Mucosa of rectum (tissue), 2 donors: Measurements from ENCODE around the gene GNB5.

ENCODE experiments used
- H3K27ac ChIP-seq, 2 donors: one replicate each; pipeline ENCODE4 v1.7.0; 2013; ENCODE audit warnings: inconsistent platforms in 2 of 2, low read depth in 2 of 2, low read length in 2 of 2
- H3K27me3 ChIP-seq, 2 donors: one replicate each; pipeline ENCODE4 v1.7.0; 2013; ENCODE audit warnings: low read length in 2 of 2; ENCODE audit not compliant: control insufficient read depth in 2 of 2, insufficient read depth in 2 of 2
- H3K36me3 ChIP-seq, 2 donors: one replicate each; pipeline ENCODE4 v1.7.0; 2013; ENCODE audit warnings: low read length in 2 of 2; ENCODE audit not compliant: control insufficient read depth in 2 of 2, insufficient read depth in 2 of 2
- H3K4me1 ChIP-seq, 2 donors: one replicate each; pipeline ENCODE4 v1.7.0; 2013; ENCODE audit warnings: low read length in 2 of 2, mild to moderate bottlenecking in 1 of 2; ENCODE audit not compliant: control insufficient read depth in 2 of 2, insufficient read depth in 2 of 2
- H3K4me3 ChIP-seq, 2 donors: one replicate each; pipeline ENCODE4 v1.7.0; 2013; ENCODE audit warnings: low read length in 2 of 2
- H3K9ac ChIP-seq, 2 donors: one replicate each; pipeline ENCODE4 v1.7.0; 2013; ENCODE audit warnings: low read length in 2 of 2, low read depth in 1 of 2, mild to moderate bottlenecking in 1 of 2
- H3K9me3 ChIP-seq, 2 donors: one replicate each; pipeline ENCODE4 v1.7.0; 2013; ENCODE audit warnings: low read length in 2 of 2; ENCODE audit not compliant: control insufficient read depth in 2 of 2
- donor health status: healthy.
- donor health status: Normal muscosa, but diverticular disease.

The GNB5 gene

GRCh38 chr15:52134502-52135144 is 56.6 kb downstream of the GNB5 start:
- Histone ChIP-seq H3K4me1 (peaks cover 26 to 28% of the 10 kb centered on the region in 2 donors), H3K9me3 (no peaks in the 10 kb centered on the region), H3K9ac (no peak overlapping the region), H3K27me3 (no peaks in the 10 kb centered on the region), H3K27ac (no peak overlapping the region), H3K36me3 (no peaks in the 10 kb centered on the region), H3K4me3 (no peak overlapping the region)

- Histone ChIP-seq H3K4me1 (peaks cover 24 to 26% of the 10 kb centered on the region in 2 donors), H3K9ac (no peak overlapping the region), H3K27ac (no peak overlapping the region), H3K27me3 (no peaks in the 10 kb centered on the region), H3K9me3 (no peaks in the 10 kb centered on the region), H3K4me3 (no peak overlapping the region), H3K36me3 (no peaks in the 10 kb centered on the region)
Observed at GRCh38 chr15:52133510-52134220, 57.5 kb downstream of the GNB5 start.

GRCh38 chr15:52132066-52132465 is 59.1 kb downstream of the GNB5 start:
- Histone ChIP-seq H3K9ac (no peak overlapping the region), H3K27ac (no peak overlapping the region), H3K4me1 (peaks cover 18 to 19% of the 10 kb centered on the region in 2 donors), H3K36me3 (no peaks in the 10 kb centered on the region), H3K4me3 (no peak overlapping the region), H3K27me3 (no peaks in the 10 kb centered on the region), H3K9me3 (no peaks in the 10 kb centered on the region)

- no peak overlapping the region for H3K9ac ChIP-seq
- no peak overlapping the region for H3K27ac ChIP-seq
- no peaks in the 10 kb centered on the region for H3K9me3 ChIP-seq
- H3K4me1 ChIP-seq: no peaks in the 10 kb centered on the region
- no peaks in the 10 kb centered on the region for H3K27me3 ChIP-seq
- no peak overlapping the region for H3K4me3 ChIP-seq
- no peaks in the 10 kb centered on the region for H3K36me3 ChIP-seq
Observed at GRCh38 chr15:52128568-52128967, 62.6 kb downstream of the GNB5 start.

GRCh38 chr15:52124270-52124880 is 66.8 kb downstream of the GNB5 start:
- Histone ChIP-seq H3K9me3 (no peaks in the 10 kb centered on the region), H3K27me3 (no peaks in the 10 kb centered on the region)

GRCh38 chr15:52121896-52122295 is 69.3 kb downstream of the GNB5 start:
- Histone ChIP-seq H3K27ac (no peak overlapping the region), H3K4me1 (no peaks in the 10 kb centered on the region), H3K4me3 (no peak overlapping the region), H3K9ac (no peak overlapping the region), H3K36me3 (no peaks in the 10 kb centered on the region), H3K9me3 (no peaks in the 10 kb centered on the region), H3K27me3 (no peaks in the 10 kb centered on the region)

More at GRCh38 chr15:52124270-52124880, 66.8 kb downstream of the GNB5 start:
- no peak overlapping the region for H3K27ac ChIP-seq
- H3K4me1 ChIP-seq: no peaks in the 10 kb centered on the region
- H3K9ac ChIP-seq: no peak overlapping the region
- no peaks in the 10 kb centered on the region for H3K36me3 ChIP-seq
- H3K4me3 ChIP-seq: no peak overlapping the region

GRCh38 chr15:52121006-52121405 is 70.2 kb downstream of the GNB5 start:
- Histone ChIP-seq H3K9ac (no peak overlapping the region), H3K4me3 (no peak overlapping the region), H3K9me3 (no peaks in the 10 kb centered on the region), H3K27me3 (no peaks in the 10 kb centered on the region), H3K27ac (no peak overlapping the region), H3K4me1 (peaks cover 5% of the 10 kb centered on the region in 2 donors), H3K36me3 (no peaks in the 10 kb centered on the region)

- H3K4me3 ChIP-seq: no peak overlapping the region
- H3K4me1 ChIP-seq: peaks cover 9 to 10% of the 10 kb centered on the region in 2 donors
Observed at GRCh38 chr15:52120488-52120887, 70.7 kb downstream of the GNB5 start.

GRCh38 chr15:52118969-52119749 is 72.0 kb downstream of the GNB5 start:
- no peaks in the 10 kb centered on the region for H3K9me3 ChIP-seq
- H3K4me1 ChIP-seq: peaks cover 9 to 12% of the 10 kb centered on the region in 2 donors
- no peak overlapping the region for H3K4me3 ChIP-seq
- no peak overlapping the region for H3K9ac ChIP-seq
- no peak overlapping the region for H3K27ac ChIP-seq
- H3K36me3 ChIP-seq: no peaks in the 10 kb centered on the region
- H3K27me3 ChIP-seq: no peaks in the 10 kb centered on the region

More at GRCh38 chr15:52120488-52120887, 70.7 kb downstream of the GNB5 start:
- Histone ChIP-seq H3K9ac (no peak overlapping the region), H3K27me3 (no peaks in the 10 kb centered on the region), H3K27ac (no peak overlapping the region), H3K36me3 (no peaks in the 10 kb centered on the region), H3K9me3 (no peaks in the 10 kb centered on the region)

GRCh38 chr15:52117549-52117948 is 73.6 kb downstream of the GNB5 start:
- Histone ChIP-seq H3K4me1 (peaks cover 9 to 12% of the 10 kb centered on the region in 2 donors), H3K4me3 (no peak overlapping the region), H3K9ac (no peak overlapping the region), H3K36me3 (no peaks in the 10 kb centered on the region), H3K27ac (no peak overlapping the region), H3K9me3 (no peaks in the 10 kb centered on the region), H3K27me3 (no peaks in the 10 kb centered on the region)
